Panc1 (cell line): ENCODE results near the gene NCAPG2. TPM values are rescaled to one million over a fixed set of nuclear protein-coding genes. Genes with fewer than 3 reads are reported as not detected.
"Not testable (repeated sequence)": the region's sequence is repeated elsewhere in the genome, so short reads cannot be mapped to it uniquely, and the experiment has no call there.

Experiments used
- ATAC-seq: fragments of 200-7000 bp; cut with Tn5 transposase; 2 replicates; pipeline ENCODE4 v1.9.1; 2020; ENCODE audit warnings: mild to moderate bottlenecking, moderate library complexity
- BruUV-seq: library from RNA; stranded (reverse); fragments of 400-500 nt; replicated peaks from 2 replicates; lab custom pipeline; 2021; lab: Mats Ljungman, UMichigan
- CTCF ChIA-PET: fragments of 300-600 bp; sonication (Branson Sonifier 250); formaldehyde crosslinking; loops from one replicate; lab custom pipeline; 2022; ENCODE audit warnings: antibody characterized with exemption; lab: Charles Lee
- POLR2A ChIA-PET: fragments of 300-600 bp; sonication (Branson Sonifier 250); formaldehyde crosslinking; loops from one replicate; lab custom pipeline; 2022; ENCODE audit warnings: antibody characterized with exemption; lab: Charles Lee
- DNase-seq: peaks from one replicate; pipeline ENCODE4 v3.0.0-alpha.2; 2010; ENCODE audit warnings: low read depth, low spot score
- H3K27ac ChIP-seq: 2 replicates; pipeline ENCODE4 v1.5.1; 2011; ENCODE audit warnings: mild to moderate bottlenecking, low read length, inconsistent platforms
- H3K27me3 ChIP-seq: fragments of 200-500 bp; sonication (Bioruptor generic); 2 replicates; pipeline ENCODE4 v1.6.0; 2014; ENCODE audit warnings: low read length, inconsistent platforms; ENCODE audit not compliant: control insufficient read depth, insufficient read depth
- H3K36me3 ChIP-seq: fragments of 200-500 bp; sonication (Bioruptor generic); 2 replicates; pipeline ENCODE4 v1.5.1; 2014; ENCODE audit warnings: inconsistent platforms, mild to moderate bottlenecking, low read length, moderate library complexity; ENCODE audit not compliant: control insufficient read depth, insufficient read depth
- H3K4me1 ChIP-seq: 2 replicates; pipeline ENCODE4 v1.5.1; 2011; ENCODE audit warnings: inconsistent platforms, mild to moderate bottlenecking, low read length, moderate library complexity; ENCODE audit not compliant: control insufficient read depth, insufficient read depth
- H3K4me3 ChIP-seq, 2 experiments: 2 replicates each; pipeline ENCODE4 v1.5.1; 2011 to 2012; ENCODE audit warnings: low read depth in 2 of 2, low read length in 2 of 2, mild to moderate bottlenecking in 2 of 2, inconsistent platforms in 1 of 2, moderate library complexity in 1 of 2
- H3K9me3 ChIP-seq: fragments of 200-500 bp; sonication (Bioruptor generic); 2 replicates; pipeline ENCODE4 v1.5.1; 2014; ENCODE audit warnings: low read depth, mild to moderate bottlenecking, inconsistent platforms, low read length, moderate library complexity; ENCODE audit not compliant: control insufficient read depth, insufficient read depth
- CTCF ChIP-seq: fragments of 450-650 bp; IDR thresholded peaks from 2 replicates; pipeline ENCODE4 v1.5.1; 2017; ENCODE audit warnings: mild to moderate bottlenecking
- POLR2AphosphoS5 ChIP-seq: IDR thresholded peaks from 2 replicates; pipeline ENCODE4 v1.6.1; 2012; ENCODE audit warnings: mild to moderate bottlenecking, low read depth, low read length, moderate library complexity
- SIN3A ChIP-seq: IDR thresholded peaks from 2 replicates; pipeline ENCODE4 v1.6.1; 2012; ENCODE audit warnings: low read depth, mild to moderate bottlenecking, low read length, moderate library complexity, borderline replicate concordance; ENCODE audit not compliant: insufficient read depth
- TCF7L2 ChIP-seq: IDR thresholded peaks from 2 replicates; pipeline ENCODE4 v1.6.1; 2011; ENCODE audit warnings: mild to moderate bottlenecking, low read depth, low read length, inconsistent platforms
- in situ Hi-C: cut with HindIII; loops from 2 replicates; pipeline ENCODE4 v1.10.0; 2016; ENCODE audit warnings: low sequenced_read_pairs, low pct_unique_long_range_greater_than_20kb
- intact Hi-C: fragments of 100-400 bp; cut with micrococcal nuclease; formaldehyde crosslinking; loops from one replicate; pipeline ENCODE4 v1.10.0; 2022; ENCODE audit not compliant: unreplicated experiment
- total RNA-seq: library from RNA; stranded (reverse); gene quantifications from one replicate; pipeline ENCODE4 v1.2.1, GENCODE V29; 2021; ENCODE audit not compliant: unreplicated experiment
- TF ChIP-seq, protein P1 (sequence below), 2 experiments: IDR thresholded peaks; 2 replicates each; pipeline ENCODE4 v1.6.1; 2011 to 2012; ENCODE audit warnings: low read depth in 2 of 2, control low read depth in 1 of 2, low read length in 1 of 2, mild to moderate bottlenecking in 1 of 2, moderate library complexity in 1 of 2; ENCODE audit not compliant: insufficient read depth in 1 of 2

Gene NCAPG2
- total RNA-seq, 1 experiment from 2014 or later, result 81.4 TPM

GRCh38 chr7:158676171-158676840, 28.3 kb downstream of the NCAPG2 start:
- intact Hi-C loops, result no loop called here
- no peak overlapping the region for H3K4me3 ChIP-seq
- ATAC-seq (no peak), DNase-seq (no peak)
- no peaks in the 10 kb centered on the region for H3K4me1 ChIP-seq
- H3K27ac ChIP-seq, result no peak overlapping the region
- TF ChIP-seq POLR2AphosphoS5 (no peak), TCF7L2 (no peak), CTCF (no peak), SIN3A (no peak)
- TF ChIP-seq, protein P1, sequence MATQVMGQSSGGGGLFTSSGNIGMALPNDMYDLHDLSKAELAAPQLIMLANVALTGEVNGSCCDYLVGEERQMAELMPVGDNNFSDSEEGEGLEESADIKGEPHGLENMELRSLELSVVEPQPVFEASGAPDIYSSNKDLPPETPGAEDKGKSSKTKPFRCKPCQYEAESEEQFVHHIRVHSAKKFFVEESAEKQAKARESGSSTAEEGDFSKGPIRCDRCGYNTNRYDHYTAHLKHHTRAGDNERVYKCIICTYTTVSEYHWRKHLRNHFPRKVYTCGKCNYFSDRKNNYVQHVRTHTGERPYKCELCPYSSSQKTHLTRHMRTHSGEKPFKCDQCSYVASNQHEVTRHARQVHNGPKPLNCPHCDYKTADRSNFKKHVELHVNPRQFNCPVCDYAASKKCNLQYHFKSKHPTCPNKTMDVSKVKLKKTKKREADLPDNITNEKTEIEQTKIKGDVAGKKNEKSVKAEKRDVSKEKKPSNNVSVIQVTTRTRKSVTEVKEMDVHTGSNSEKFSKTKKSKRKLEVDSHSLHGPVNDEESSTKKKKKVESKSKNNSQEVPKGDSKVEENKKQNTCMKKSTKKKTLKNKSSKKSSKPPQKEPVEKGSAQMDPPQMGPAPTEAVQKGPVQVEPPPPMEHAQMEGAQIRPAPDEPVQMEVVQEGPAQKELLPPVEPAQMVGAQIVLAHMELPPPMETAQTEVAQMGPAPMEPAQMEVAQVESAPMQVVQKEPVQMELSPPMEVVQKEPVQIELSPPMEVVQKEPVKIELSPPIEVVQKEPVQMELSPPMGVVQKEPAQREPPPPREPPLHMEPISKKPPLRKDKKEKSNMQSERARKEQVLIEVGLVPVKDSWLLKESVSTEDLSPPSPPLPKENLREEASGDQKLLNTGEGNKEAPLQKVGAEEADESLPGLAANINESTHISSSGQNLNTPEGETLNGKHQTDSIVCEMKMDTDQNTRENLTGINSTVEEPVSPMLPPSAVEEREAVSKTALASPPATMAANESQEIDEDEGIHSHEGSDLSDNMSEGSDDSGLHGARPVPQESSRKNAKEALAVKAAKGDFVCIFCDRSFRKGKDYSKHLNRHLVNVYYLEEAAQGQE (IDR thresholded peaks at IDR 0.05; ENCODE audit: insufficient read depth in 1 of 2, low read depth in 2 of 2, low read length in 1 of 2), result no peak
- H3K9me3 ChIP-seq, result no peaks in the 10 kb centered on the region
- POLR2A ChIA-PET, result no interaction called here
- in situ Hi-C loops, result no loop called here
- peaks cover 28% of the 10 kb centered on the region for H3K36me3 ChIP-seq
- no peaks in the 10 kb centered on the region for H3K27me3 ChIP-seq
- BruUV-seq, result no TSS peak
- CTCF ChIA-PET, result no interaction called here

GRCh38 chr7:158672975-158673374, 31.6 kb downstream of the NCAPG2 start:
- CTCF ChIA-PET, result no interaction called here
- TF ChIP-seq, protein P1 (IDR thresholded peaks at IDR 0.05; ENCODE audit: insufficient read depth in 1 of 2, low read depth in 2 of 2, low read length in 1 of 2), result no peak
- no peak for TF ChIP-seq TCF7L2
- TF ChIP-seq POLR2AphosphoS5, result no peak
- no peak for TF ChIP-seq SIN3A
- no peak for TF ChIP-seq CTCF

GRCh38 chr7:158668086-158668485, 36.5 kb downstream of the NCAPG2 start:
- POLR2A ChIA-PET, result interaction anchor here (0.7 kb wide), 1 partner anchor 14 kb away, joined by 7 read pairs; no protein-coding TSS in a partner anchor
- intact Hi-C loops, ATAC-seq, DNase-seq, H3K27ac ChIP-seq, H3K27me3 ChIP-seq, CTCF ChIA-PET, H3K4me3 ChIP-seq, BruUV-seq, in situ Hi-C loops, H3K9me3 ChIP-seq, H3K4me1 ChIP-seq: not testable (repeated sequence)
- H3K36me3 ChIP-seq, result peaks cover 12% of the 10 kb centered on the region; the same call in 1 of the 2 replicates

More at GRCh38 chr7:158672975-158673374, 31.6 kb downstream of the NCAPG2 start:
- no peaks in the 10 kb centered on the region for H3K9me3 ChIP-seq
- intact Hi-C loops (no loop called here), in situ Hi-C loops (no loop called here)
- ATAC-seq, result no peak; the same call in 1 of the 2 replicates
- peaks cover 15% of the 10 kb centered on the region for H3K36me3 ChIP-seq
- no peak overlapping the region for H3K4me3 ChIP-seq
- no TSS peak for BruUV-seq
- H3K27me3 ChIP-seq, result no peaks in the 10 kb centered on the region
- DNase-seq, result no peak
- no peaks in the 10 kb centered on the region for H3K4me1 ChIP-seq
- H3K27ac ChIP-seq, result no peak overlapping the region
- POLR2A ChIA-PET, result interaction anchor here (0.6 kb wide), 1 partner anchor 48 kb away, joined by 3 read pairs; no protein-coding TSS in a partner anchor
